Renal cortical epithelial cell (primary cell): ENCODE measurements around the gene POU2F2. TPM values are rescaled to one million over a fixed set of nuclear protein-coding genes. Genes with fewer than 3 reads are reported as not detected.
A peak's percentile ranks its signal among the peaks of the same experiment; 100 is the strongest.

Source experiments
- DNase-seq: peaks from one replicate; pipeline ENCODE4 v3.0.0-alpha.2; 2011; ENCODE audit warnings: low read depth
- total RNA-seq: library from RNA; depleted of rRNA; stranded (reverse); fragments of >200 nt; gene quantifications from 2 replicates; pipeline ENCODE4 v1.2.3, GENCODE V29; 2014

The POU2F2 gene
- total RNA-seq = 0.25 TPM in 1 of 2 replicates, not detected in the other

DNA sequence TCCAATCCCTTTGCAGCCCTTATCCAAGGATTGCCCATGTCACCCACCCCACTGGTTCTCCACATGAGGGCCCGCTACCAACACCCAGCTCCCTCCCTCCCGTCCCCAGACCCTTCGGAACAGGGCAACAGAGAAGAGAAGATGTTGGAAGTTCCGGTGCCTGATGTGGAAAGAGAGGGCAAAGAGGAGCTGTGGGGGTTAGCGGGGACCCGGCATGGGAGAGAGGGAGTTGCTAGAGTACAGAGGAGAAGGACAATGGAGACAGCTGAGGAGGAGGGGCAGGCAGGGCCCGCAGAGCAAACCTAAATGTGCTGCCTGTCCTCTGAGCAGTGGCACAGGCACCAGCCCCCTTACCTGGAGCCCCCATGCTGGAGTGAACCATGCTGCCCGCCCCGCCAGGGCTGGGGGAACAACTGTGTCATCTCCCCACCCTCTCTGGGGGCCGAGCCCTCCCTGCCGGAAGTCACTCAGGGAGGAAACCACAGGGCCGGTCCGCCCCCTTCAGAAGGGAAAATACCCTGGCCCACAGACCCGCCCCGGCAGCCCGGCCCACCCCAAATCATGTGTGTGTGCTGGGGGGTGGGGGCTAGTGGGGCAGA is at the start of gene POU2F2:
Gene POU2F2 (minus strand): TSS at position 417 of the 599 bp plus-strand sequence. CDS start 35 bp downstream, at position 382.
- no peak for DNase-seq

DNA sequence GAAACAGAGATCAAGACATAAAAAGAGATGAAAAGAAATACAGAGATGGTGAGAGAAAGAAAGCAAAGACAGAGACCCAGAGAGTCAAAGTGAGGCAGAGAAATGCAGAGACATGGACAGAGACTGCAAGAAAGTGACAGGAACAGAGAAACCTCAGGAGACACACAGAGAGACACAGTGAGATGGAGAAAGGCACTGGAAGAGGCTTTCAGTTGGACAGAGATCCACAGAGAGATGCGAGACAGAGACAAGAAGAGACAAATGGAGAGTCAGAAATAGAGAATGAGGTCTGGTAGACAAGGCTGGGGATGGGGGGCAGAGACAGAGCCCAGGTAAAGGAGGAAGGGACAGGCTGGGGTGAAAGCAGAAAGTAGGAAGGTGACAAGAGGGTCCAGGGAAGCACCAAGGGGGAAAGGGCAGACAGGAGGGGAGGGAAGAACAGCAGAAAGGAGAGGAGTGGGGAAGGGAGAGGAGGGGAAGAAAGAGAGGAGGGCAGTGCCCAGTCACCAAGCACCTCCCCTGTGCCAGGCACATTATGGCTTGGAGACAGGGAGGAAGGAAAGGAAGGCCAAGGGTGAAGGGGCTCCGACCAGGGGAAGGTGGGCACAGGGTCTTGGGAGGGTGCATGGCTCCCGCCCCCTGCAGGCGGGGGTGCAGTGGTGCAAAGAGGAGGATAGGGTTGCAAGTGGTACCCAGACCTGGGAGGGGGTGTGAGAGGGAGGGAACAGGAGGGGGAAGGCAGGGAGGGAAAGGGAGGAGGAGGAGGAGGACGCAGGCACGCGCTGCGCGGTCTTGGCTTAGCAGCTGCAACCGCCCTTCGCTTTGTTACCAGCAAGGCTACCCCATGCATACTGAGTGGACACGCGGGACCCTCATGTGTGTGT is 46.8 kb upstream of the POU2F2 start:
- no peak for DNase-seq

DNA sequence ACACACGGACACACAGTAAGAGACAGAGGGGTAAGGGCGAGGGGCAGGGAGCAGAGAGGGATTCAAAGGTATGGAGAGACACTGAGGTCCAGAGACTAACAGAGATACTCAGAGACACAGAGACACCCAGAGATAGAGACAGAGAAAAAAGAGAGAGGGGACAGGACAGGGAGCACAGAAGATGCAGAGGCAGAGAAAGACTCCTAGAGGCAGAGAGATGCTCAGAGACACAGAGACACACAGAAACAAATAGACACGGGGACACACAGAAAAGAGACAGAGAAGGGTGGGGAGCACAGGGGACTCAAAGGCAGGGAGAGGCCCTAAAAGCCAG is 45.4 kb upstream of the POU2F2 start:
- no peak for DNase-seq

DNA sequence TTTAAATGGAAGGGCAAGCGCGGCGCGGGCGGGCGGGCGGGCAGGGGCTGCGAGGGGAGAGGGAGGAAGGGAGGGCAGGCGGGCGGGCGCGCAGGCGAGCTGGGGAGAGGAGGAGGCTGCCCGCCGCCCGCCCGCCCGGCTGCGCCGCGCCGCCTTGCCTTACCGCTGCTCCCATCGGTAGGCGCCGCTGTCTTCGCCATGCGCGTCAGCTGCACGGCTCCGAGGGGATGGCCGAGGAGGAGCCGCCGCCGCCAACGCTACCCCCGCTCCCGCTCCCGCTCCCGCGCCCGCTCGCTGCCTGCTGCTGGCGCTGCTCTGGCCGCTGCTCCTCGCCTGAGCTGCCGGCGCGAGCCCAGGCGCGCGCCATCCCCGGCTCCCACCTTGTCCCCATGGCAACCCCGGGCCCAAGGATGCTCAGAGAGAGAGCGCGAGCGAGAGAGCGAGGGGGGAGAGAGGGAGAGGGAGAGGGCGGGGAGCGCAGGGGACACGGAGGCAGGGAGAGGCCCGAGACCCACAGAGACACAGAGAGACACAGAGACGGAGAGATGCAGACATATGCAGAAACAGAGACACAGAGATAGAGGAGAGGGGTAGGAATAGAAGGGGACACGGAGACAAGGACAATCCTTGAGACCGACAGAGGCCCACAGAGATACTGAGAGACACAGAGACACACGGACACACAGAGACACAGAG is 44.9 kb upstream of the POU2F2 start:
- peak; percentile 6 for DNase-seq

DNA sequence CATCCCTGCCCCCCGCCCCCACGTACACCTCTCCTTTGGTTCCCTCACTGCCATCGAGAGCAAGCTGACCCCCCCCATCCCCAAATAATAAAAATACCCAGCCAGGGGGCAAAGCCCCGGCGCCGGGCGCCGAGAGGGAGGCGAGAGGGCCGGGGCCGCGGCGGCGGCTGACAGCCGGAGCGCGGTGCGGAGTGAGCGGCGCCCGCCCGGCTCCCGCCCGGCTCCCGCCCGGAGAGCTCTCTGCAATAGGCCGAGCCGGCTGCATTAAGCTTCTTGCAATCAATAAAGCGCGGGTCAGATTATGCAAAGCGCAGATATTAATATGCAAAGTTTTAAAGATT is 44.4 kb upstream of the POU2F2 start:
- no peak for DNase-seq

DNA sequence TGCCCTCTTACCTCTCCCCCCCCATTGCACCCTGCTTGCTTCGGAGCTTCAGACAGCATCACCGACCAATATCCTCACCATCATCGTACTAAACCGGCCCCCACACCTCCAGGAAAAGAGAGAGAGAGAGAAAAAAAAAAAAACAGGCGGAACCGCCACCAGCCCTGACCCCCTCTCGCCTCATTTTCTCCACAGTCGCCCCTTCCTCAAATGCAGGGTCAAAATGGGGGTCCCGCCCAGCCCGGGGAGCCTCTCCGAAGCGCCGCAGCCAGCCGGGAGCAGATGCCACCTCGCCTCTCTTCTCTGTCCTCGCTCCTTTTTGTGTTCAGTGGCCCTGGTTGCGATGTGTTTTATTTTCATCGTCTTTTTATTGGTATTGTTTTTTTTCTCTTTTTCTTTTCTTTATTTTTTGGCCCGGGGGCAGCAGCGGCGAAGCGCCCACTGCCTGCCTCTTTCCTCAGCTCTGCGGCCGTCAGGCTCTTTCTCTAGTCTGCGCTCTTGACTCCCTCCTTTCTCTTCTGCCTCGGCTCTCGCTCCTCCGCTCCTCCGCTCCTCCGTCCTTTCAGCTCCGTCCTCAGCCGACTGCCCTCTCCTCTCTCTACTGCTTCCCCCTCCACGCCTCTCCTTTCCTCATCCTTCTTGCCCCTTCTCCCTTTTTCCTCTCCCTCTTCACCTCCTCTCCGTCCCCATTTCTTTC is 43.9 kb upstream of the POU2F2 start:
- DNase-seq = no peak

DNA sequence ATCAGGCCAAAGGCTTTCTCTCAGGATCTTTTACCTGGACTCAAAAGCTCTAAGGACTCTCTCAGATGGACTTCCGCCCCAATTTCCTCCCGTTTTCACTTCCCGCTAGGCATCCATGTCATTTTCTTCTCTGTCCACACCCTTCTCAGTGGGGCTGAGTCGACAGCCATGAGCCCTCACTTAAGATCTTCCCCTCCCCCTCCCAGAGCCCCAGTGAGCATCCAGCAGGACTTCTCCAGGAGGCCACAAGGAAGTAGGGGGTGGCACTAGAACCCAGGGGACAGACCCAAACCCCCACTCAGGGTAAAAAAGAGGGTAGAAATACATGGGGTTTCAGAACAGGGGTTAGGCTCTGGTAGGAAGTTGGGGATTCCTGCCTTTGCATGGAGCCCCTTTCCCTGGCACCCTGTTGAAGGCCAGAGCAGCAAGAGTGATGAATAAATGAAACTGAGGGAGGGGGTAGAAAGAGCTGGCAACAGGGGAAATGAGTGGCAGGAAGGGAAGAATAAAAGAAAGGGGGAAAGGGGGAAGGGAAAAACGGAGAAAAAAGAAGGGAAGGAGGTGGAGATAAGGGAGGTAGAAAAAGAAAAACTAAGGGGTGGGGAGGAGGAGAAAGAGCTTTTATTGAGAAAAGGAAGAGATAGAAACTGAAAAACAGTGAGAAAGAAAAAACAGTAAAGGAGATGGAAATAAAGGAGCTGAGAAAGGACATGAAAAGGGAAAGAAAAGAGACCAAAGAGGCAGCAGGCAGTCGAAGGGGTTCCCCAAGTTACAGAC is 42.9 kb upstream of the POU2F2 start:
- no peak for DNase-seq

DNA sequence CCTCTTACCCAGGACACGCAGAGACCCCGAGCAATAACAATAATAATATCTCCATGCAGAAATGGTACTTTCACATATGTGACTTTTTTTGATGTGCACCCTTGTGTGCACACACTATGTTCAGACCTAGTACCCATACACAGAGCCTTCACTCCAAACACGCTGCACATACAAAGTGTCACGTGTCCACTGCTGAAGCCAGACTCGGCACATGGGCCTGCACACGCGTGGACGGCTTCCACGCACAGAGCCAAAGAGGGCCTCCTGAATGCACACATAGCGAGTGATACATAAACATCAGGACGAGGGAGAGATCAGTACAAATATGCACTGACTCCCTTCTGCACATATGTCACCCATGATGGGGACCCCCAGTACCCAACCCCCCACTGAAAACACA is 41.9 kb upstream of the POU2F2 start:
- DNase-seq = no peak

DNA sequence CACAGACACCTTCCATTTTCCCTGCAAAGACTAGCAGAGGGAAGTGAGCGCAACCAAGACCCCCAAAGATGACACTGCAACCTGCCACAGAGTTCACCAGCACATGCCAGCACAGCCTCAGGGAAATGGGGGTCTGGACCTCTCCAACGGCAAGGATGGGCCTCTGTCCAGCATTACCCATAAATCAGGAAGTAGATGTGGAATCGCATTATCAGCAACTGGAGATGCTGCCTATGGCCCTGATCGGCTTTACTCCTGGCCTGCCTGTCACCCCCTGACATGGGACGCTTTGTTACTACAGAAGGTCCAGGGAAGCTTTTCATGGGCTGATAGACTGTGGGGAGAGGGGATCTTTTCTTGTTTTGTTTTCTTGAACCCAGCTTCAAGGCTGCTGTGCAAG is 41.4 kb upstream of the POU2F2 start:
- DNase-seq = no peak

DNA sequence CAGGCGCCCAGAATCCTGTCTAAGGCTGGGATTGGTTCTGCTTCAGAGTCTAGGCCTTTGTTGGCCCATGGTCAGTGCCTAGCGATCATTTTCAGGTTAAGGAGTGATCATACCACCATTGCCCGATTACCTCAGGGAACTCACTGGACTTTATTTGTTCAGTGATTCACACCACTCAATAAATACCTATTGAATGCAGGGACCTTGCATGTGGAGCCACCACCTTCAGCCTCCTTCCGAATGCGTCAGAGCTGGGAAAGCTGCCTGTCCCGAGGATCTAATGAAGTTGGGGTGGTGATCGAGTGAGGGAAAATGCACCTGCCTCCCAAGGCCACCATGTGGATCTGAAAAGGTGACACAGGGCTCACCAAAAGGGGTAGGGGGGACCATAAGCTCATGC is 40.0 kb upstream of the POU2F2 start:
- no peak for DNase-seq

DNA sequence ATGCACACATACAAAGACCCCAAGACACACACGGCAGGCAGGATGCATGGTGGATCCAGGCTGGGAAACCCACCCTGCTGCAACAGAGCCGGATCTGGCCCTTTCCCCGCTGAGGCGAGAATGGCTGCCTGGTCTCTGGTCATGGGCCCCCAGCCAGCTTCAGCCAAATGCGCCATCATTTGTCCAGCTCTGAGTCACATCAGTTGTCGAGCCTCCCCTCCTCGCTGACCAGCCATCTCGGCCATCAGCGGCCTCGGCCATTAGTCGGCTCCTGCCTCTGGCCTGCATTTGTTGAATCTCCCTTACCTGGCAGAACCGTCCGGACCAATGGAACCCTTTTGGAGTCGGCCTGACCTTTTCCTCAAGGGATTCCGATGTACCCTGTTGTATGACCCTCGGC is 38.5 kb upstream of the POU2F2 start:
- DNase-seq = no peak

DNA sequence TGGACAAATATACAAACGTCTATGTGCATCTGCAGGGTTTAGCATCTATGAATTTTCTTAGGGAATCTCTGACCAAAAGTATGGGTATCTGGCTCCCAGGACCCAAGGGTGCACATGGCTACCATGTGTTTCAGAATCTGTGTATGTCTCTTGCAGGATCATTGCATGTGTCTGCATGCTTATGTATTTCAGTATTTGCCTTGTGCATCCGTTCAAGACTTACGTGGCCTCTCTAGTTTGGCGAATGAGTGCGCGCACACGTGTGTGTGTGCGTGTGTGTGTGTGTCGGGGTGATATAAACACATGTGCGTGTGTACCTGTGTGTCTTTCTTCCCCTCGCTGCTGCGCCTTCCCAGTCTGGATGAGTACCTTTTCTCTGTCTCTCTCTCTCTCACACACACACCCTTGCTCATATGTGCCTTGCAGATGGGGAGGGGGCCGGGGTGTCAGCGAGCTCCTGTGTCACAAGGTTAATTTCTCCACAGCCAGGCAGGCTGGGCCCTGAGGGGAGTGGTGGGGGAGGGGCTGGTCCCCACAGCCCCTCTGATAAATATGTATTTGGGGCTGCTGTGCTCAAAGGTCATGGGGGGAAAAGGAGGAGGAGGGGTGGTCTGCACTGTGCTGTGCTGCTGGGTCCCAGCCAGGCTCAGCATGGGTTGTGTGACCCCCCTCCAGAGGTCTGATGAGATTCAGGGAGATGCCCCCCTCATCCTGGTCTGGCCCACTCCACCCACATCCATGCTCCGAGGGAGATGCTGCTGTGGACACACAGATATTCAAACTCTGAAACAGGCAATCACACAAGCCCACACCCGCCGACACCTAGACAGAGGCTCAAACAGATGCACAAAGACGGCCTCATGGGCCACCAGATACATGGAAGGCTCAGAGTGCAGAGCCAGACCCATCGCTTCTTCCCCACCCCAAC is 37.5 kb upstream of the POU2F2 start:
- DNase-seq = no peak

DNA sequence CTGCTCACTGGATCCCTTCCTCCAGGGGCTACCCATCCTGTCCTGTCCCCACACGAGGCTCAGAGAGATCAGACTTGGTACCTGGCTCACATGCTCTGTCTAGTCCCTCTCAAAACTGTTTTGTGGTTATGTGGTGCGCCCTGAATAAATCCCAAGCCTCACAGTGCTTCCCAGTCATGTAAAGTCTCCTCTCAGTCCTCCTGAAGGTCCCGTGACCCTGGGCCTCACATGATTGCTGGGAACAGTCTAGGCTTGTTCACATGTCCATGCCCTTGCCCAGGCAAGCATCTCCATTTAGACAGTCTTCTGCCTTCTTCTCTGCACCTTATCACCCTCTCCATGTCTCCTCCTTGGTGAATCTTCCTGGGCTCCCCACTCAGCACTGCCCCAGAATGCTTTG is 36.0 kb upstream of the POU2F2 start:
- DNase-seq = no peak

DNA sequence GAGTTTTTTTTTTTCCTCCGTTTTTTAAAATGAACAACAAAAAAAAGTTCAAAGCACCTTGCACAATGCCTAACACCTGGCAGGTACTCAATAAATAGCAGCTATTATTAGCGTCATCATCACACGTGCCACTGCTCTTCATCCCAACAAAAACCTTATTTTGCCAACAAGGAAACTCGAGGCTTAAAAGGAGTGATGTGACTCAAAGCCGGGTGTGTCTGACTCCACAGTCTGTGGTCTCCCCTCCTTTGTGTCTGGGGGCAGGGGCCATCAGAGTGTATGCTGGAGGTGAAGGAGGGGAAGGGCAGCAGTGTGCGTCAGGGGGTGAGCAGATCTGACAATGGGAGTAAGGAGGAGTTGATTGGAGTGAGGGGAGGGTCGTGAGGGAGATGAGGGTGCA is 34.1 kb upstream of the POU2F2 start:
- no peak for DNase-seq

DNA sequence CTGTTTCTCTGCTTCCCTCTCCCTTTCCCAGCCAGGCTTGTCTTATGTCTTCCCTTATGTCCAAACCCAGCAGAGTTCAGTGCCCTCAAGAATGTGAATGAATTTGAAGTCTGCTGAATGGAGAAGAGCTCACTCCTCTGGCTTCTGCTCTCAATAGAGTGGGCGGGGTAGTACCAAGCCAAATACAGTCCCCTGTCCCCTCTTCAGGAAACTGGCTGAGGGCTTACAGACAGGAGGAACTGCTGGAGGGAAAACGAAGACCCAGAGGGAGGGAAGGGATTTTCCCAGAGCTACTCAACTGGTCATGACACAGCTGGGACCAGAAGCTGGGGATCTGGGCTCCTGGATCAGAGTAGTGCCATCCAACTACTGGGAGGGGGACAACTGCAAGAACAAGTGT is 32.9 kb upstream of the POU2F2 start:
- no peak for DNase-seq

DNA sequence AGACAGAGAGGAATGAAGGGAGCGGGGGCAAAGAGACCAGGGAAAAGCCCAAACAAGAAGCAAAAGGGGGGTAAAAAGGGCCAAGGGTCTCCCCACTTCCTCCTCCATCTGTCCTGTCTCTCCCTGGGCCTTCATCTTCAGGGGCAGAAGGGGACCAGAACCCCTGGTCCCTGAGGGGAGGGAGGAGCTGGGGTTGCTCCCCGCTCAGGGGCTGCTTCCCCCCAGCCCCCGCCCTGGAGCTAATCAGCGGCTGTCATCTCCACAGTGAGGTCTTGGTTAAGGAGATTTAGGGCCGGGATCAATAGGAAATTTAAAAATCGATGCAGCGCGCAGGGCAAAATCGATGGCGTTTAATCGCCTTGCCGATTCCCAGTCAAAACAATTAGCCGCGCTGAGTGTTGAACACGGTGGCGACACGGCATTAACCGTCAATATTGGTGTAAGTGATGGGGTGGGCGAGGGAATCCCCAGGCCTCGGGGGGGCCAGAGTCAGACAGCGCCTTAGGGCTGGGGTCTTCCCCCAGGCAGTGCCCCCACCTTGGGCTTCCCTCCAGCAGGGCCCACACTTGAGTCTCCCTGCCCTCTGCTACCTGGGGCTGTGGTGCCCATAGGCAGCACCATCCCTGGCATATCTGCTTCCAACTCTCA is 29.5 kb upstream of the POU2F2 start:
- no peak for DNase-seq

DNA sequence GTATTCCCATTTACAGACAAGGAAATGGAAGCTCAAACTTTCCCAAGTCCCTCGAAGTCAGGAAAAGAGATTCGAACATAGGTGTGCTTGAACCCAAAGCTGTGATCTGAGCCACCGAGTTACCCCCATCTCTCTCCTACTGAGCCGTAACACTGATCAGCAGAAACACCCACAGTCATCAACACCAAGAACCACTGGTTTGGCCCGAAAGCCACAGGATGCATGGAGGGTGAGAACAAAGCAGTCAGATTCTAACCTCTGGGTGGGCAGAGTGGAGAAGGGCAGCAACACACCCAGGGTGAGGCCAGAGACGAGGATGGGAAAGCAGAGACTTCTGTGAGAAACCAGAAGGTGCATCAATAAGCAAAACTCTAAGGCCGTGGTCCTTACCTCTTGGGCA is 27.7 kb upstream of the POU2F2 start:
- no peak for DNase-seq

DNA sequence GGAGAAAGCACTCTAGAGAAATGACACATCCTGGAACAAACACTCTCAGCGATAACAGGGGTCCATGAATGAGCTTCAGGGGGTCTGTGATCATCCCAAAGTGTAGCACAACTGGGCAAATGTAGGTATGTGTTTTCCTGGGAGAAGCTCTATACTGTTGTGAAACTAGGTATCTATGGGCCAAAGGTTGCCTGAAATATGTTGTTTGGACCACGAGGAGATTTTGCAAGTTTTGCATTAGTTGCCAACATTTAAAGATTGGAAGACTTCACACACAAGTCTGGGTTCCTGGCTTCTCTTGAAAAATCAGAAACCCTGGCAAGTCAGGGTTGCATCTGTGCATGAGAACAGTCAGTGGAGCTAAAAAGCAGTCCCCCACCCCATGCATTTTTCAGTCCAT is 26.7 kb upstream of the POU2F2 start:
- DNase-seq = no peak

DNA sequence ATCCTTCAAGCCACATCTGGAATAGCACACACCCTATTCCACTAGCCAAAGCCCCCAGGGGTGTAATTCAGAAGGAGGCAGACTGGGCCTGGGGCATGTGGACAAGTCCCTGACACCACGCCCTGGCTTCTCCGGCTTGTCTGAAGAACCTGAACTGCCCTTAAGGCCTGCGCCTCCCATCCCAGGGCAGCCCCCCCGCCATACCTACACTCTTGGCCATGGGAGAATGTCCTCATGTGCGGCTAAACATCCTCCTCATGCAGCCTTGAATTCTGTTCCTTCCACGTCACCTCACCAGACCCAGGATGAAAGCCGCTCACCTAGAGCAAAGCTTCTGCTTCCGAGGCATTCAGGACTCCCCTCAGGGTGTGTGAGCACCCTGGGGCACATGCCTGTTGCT is 24.3 kb upstream of the POU2F2 start:
- DNase-seq = no peak

DNA sequence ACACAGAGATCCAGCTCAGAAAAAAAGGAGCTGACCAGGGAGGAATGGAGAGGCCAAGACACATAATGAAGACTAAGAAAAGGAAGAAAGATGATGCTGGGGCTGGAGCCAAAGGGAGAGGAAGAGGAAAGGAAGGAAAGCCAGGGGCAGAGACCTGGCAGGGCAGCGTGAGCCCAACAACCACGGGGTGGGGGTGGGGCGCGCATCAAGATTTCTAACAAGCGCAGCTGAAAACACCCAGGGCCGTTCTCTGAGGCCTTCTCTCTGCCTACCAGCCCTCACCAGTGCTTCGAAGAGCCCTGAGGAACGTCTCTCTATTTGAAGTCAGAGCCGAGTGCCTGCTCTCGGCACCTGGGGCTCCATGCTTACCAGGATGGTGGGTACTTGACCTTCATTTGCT is 23.6 kb upstream of the POU2F2 start:
- no peak for DNase-seq
